ENCODE results near the gene CASKIN1.

DNA sequence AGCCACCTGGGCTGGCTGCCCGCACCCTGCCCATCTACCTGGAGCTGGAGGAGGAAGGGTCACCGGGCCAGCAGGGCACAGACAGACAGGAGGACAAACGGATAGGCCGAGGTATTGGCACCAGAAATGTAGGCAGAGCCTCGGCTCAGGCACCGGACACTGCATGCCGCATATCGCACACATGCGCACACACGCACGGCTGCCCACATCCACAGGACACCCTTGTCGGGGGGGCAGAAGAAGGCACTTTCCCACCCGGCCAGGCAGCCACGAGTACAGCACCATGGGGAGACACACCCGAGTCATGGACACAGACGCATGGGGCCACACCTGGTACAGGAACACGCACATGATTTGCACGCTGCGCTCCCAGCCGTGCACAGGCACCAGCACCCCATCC lies 14.5 kb downstream of the CASKIN1 start:
- TF ChIP-seq, protein P1, sequence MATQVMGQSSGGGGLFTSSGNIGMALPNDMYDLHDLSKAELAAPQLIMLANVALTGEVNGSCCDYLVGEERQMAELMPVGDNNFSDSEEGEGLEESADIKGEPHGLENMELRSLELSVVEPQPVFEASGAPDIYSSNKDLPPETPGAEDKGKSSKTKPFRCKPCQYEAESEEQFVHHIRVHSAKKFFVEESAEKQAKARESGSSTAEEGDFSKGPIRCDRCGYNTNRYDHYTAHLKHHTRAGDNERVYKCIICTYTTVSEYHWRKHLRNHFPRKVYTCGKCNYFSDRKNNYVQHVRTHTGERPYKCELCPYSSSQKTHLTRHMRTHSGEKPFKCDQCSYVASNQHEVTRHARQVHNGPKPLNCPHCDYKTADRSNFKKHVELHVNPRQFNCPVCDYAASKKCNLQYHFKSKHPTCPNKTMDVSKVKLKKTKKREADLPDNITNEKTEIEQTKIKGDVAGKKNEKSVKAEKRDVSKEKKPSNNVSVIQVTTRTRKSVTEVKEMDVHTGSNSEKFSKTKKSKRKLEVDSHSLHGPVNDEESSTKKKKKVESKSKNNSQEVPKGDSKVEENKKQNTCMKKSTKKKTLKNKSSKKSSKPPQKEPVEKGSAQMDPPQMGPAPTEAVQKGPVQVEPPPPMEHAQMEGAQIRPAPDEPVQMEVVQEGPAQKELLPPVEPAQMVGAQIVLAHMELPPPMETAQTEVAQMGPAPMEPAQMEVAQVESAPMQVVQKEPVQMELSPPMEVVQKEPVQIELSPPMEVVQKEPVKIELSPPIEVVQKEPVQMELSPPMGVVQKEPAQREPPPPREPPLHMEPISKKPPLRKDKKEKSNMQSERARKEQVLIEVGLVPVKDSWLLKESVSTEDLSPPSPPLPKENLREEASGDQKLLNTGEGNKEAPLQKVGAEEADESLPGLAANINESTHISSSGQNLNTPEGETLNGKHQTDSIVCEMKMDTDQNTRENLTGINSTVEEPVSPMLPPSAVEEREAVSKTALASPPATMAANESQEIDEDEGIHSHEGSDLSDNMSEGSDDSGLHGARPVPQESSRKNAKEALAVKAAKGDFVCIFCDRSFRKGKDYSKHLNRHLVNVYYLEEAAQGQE (IDR thresholded peaks at IDR 0.05) = no peak
- TF ChIP-seq RAD21 (IDR thresholded peaks at IDR 0.05) = no peak
- TF ChIP-seq, protein P2, sequence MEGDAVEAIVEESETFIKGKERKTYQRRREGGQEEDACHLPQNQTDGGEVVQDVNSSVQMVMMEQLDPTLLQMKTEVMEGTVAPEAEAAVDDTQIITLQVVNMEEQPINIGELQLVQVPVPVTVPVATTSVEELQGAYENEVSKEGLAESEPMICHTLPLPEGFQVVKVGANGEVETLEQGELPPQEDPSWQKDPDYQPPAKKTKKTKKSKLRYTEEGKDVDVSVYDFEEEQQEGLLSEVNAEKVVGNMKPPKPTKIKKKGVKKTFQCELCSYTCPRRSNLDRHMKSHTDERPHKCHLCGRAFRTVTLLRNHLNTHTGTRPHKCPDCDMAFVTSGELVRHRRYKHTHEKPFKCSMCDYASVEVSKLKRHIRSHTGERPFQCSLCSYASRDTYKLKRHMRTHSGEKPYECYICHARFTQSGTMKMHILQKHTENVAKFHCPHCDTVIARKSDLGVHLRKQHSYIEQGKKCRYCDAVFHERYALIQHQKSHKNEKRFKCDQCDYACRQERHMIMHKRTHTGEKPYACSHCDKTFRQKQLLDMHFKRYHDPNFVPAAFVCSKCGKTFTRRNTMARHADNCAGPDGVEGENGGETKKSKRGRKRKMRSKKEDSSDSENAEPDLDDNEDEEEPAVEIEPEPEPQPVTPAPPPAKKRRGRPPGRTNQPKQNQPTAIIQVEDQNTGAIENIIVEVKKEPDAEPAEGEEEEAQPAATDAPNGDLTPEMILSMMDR (IDR thresholded peaks at IDR 0.05; ENCODE audit: low read depth, low read length, missing input control) = no peak
- no peak for TF ChIP-seq EGR1 (IDR thresholded peaks at IDR 0.05; ENCODE audit: low read depth in 2 of 2)
- TF ChIP-seq MAX (IDR thresholded peaks at IDR 0.05) = no peak
- no peak for TF ChIP-seq NR2F2 (IDR thresholded peaks at IDR 0.05)
